Liver (tissue), 9 donors: ENCODE data around the gene PLA2G3. TPM values are rescaled to one million over a fixed set of nuclear protein-coding genes. Genes with fewer than 3 reads are reported as not detected.

ENCODE experiments used
- DNase-seq: peaks from one replicate; pipeline ENCODE4 v3.0.0-alpha.2; 2017; ENCODE audit warnings: low spot score
- H3K27ac ChIP-seq, 2 donors: one replicate each; pipeline ENCODE4 v1.7.0; 2013; ENCODE audit warnings: inconsistent platforms in 2 of 2, low read length in 2 of 2, control low read depth in 1 of 2, low read depth in 1 of 2, mild to moderate bottlenecking in 1 of 2
- H3K27me3 ChIP-seq, 4 donors: one replicate each; pipeline versions ENCODE4 v1.6.1 to v1.7.0; 2013; ENCODE audit warnings: low read length in 3 of 4, inconsistent platforms in 1 of 4, mild to moderate bottlenecking in 1 of 4, moderate library complexity in 1 of 4; ENCODE audit not compliant: control insufficient read depth in 4 of 4, insufficient read depth in 4 of 4
- H3K36me3 ChIP-seq, 4 donors: one replicate each; pipeline versions ENCODE4 v1.6.1 to v1.7.0; 2013; ENCODE audit warnings: low read length in 3 of 4, mild to moderate bottlenecking in 3 of 4, low read depth in 1 of 4, moderate library complexity in 1 of 4; ENCODE audit not compliant: control insufficient read depth in 4 of 4, insufficient read depth in 3 of 4
- H3K4me1 ChIP-seq, 4 donors: one replicate each; pipeline versions ENCODE4 v1.6.1 to v1.7.0; 2013; ENCODE audit warnings: low read length in 3 of 4, mild to moderate bottlenecking in 3 of 4, moderate library complexity in 1 of 4; ENCODE audit not compliant: control insufficient read depth in 4 of 4, insufficient read depth in 4 of 4
- H3K4me3 ChIP-seq, 3 donors: one replicate each; pipeline versions ENCODE4 v1.6.1 to v1.7.0; 2013; ENCODE audit warnings: low read length in 3 of 3, control low read depth in 1 of 3, low read depth in 1 of 3, mild to moderate bottlenecking in 1 of 3
- H3K9ac ChIP-seq, 2 donors: one replicate each; pipeline ENCODE4 v1.7.0; 2013; ENCODE audit warnings: low read length in 2 of 2, mild to moderate bottlenecking in 2 of 2, moderate library complexity in 2 of 2, control low read depth in 1 of 2, low read depth in 1 of 2
- H3K9me3 ChIP-seq, 4 donors: one replicate each; pipeline versions ENCODE4 v1.6.1 to v1.7.0; 2013; ENCODE audit warnings: low read length in 3 of 4; ENCODE audit not compliant: control insufficient read depth in 4 of 4
- ATF3 ChIP-seq: IDR thresholded peaks from 2 replicates; pipeline ENCODE4 v1.6.1; 2016; ENCODE audit warnings: antibody characterized with exemption
- FOXA1 ChIP-seq: IDR thresholded peaks from 2 replicates; pipeline ENCODE4 v1.6.1; 2016; ENCODE audit warnings: antibody characterized with exemption
- GABPA ChIP-seq, 2 donors: IDR thresholded peaks in 1 of 2; conservative IDR thresholded peaks in 1 of 2; 2 replicates each; pipeline ENCODE4 v1.6.1; 2016; ENCODE audit warnings: antibody characterized with exemption in 2 of 2, mild to moderate bottlenecking in 1 of 2, moderate library complexity in 1 of 2
- HNF4A ChIP-seq, 2 donors: conservative IDR thresholded peaks; 2 replicates each; pipeline ENCODE4 v1.6.1; 2016; ENCODE audit warnings: antibody characterized with exemption in 2 of 2, mild to moderate bottlenecking in 2 of 2
- HNF4G ChIP-seq: IDR thresholded peaks from 2 replicates; pipeline ENCODE4 v1.6.1; 2016; ENCODE audit warnings: antibody characterized with exemption
- JUND ChIP-seq, 2 donors: IDR thresholded peaks; 2 replicates each; pipeline ENCODE4 v1.6.1; 2016; ENCODE audit warnings: antibody characterized with exemption in 2 of 2
- NR2F2 ChIP-seq: IDR thresholded peaks from 2 replicates; pipeline ENCODE4 v1.6.1; 2016; ENCODE audit warnings: antibody characterized with exemption
- RAD21 ChIP-seq, 2 donors: IDR thresholded peaks; 2 replicates each; pipeline ENCODE4 v1.6.1; 2016; ENCODE audit warnings: antibody characterized with exemption in 2 of 2, mild to moderate bottlenecking in 2 of 2
- YY1 ChIP-seq: IDR thresholded peaks from 2 replicates; pipeline ENCODE4 v1.6.1; 2016; ENCODE audit warnings: antibody characterized with exemption, mild to moderate bottlenecking
- WGBS: extraction: QIAGEN DNeasy Blood & Tissue Kit; methylation state at CpG from one replicate; pipeline ENCODE4 v1.1.7; 2013; 5-methylcytosine and 5-hydroxymethylcytosine counted together
- polyA plus RNA-seq, 2 donors: library from polyadenylated mRNA; stranded (reverse) in 1 of 2; unstranded in 1 of 2; fragments of 200-250 nt in 1 of 2; fragments of >200 nt in 1 of 2; fragmentation: Nextera tagmentation in 1 of 2; extraction: Ambion mirVana in 1 of 2; gene quantifications; one replicate each; pipeline versions ENCODE4 v1.2.1 to v1.2.3, GENCODE V29; 2013 to 2015
- total RNA-seq, 2 donors: library from RNA; depleted of rRNA; stranded (reverse); fragments of >200 nt; gene quantifications; one replicate each; pipeline ENCODE4 v1.2.3, GENCODE V29; 2014
- TF ChIP-seq, protein P1 (sequence below): fragments of 150-350 bp; IDR thresholded peaks from 2 replicates; pipeline ENCODE4 v1.5.1; 2017; ENCODE audit warnings: improper control_type of control experiment, low read depth, low read length; ENCODE audit not compliant: missing input control
- TF ChIP-seq, protein P2 (sequence below): IDR thresholded peaks from 2 replicates; pipeline ENCODE4 v1.6.1; 2016; ENCODE audit warnings: antibody characterized with exemption
- donor health status: healthy.
- donor health status: healthy.
- donor health status: healthy.
- donor health status: healthy.
- donor health status: healthy.

The PLA2G3 gene
- total and polyA plus RNA-seq, 4 donors = not detected

DNA sequence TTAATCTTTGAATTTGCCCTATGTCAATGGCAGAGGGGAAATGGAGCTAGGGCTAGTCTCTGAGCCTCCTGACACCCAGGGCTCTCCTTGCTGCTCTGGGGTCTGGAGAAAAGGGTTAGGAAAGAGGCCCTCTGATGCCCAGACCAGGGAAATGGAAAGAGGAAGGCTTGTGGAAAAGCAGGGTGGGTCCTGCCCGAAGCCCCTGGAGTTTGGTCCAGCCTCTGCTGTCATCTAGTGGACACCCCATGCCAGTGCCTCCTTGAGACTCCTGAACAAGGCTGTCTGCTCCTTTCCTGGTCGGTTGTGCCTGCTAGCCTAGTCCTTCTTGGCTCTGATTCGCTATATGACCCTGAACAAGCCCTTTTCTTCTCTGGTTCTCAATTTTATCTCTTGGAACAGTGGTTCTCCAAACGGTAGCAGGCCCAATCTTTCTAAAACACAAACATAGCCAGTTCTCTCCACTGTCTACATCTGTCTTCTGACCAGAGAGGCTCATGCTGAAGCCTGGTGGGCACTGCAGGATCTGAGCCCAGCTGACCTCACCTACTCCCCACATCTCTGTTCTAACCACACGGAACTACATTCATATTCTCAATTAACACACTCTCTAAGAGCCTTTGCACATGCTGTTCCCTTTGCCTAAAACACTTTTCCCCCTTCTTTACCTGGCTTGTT is 8.8 kb upstream of the PLA2G3 start:
- no peak overlapping the region for H3K9ac ChIP-seq
- peak; percentile 79 to 89 for TF ChIP-seq RAD21 (IDR thresholded peaks at IDR 0.05)
- no peak for TF ChIP-seq HNF4G
- TF ChIP-seq, protein P1, sequence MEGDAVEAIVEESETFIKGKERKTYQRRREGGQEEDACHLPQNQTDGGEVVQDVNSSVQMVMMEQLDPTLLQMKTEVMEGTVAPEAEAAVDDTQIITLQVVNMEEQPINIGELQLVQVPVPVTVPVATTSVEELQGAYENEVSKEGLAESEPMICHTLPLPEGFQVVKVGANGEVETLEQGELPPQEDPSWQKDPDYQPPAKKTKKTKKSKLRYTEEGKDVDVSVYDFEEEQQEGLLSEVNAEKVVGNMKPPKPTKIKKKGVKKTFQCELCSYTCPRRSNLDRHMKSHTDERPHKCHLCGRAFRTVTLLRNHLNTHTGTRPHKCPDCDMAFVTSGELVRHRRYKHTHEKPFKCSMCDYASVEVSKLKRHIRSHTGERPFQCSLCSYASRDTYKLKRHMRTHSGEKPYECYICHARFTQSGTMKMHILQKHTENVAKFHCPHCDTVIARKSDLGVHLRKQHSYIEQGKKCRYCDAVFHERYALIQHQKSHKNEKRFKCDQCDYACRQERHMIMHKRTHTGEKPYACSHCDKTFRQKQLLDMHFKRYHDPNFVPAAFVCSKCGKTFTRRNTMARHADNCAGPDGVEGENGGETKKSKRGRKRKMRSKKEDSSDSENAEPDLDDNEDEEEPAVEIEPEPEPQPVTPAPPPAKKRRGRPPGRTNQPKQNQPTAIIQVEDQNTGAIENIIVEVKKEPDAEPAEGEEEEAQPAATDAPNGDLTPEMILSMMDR = peak; percentile 82
- H3K4me3 ChIP-seq = no peak overlapping the region
- no peak overlapping the region for H3K27ac ChIP-seq
- WGBS = 33% methylated on average over 5 of the region's 5 CpGs
- H3K36me3 ChIP-seq = no peaks in the 10 kb centered on the region
- peak; percentile 56 for DNase-seq
- H3K27me3 ChIP-seq = no peaks in the 10 kb centered on the region
- no peaks in the 10 kb centered on the region for H3K4me1 ChIP-seq
- H3K9me3 ChIP-seq = peaks cover 0 to 7% (median 2%) of the 10 kb centered on the region in 4 donors

DNA sequence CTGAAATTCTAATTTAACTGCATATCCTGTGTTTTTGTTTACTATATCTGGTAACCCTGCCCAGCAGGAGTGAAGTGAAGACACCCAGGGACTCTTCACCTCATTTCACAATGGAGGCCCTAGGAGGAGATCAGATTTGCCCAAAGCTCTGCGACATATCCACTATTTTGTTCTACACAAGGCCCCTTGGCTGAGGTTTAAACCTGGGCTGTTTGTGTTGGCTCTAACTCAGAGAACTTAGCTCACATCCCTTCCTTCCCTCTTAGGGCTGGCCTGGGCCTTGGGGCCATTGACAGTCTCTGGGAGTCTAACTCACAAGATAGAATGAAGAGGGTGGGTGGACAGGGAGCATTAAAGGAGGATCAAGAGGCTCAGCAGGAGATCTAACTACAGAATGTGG is 8.2 kb upstream of the PLA2G3 start:
- no peak for DNase-seq
- Histone ChIP-seq H3K9ac (no peak overlapping the region), H3K27ac (no peak overlapping the region), H3K9me3 (peaks cover 0 to 7% (median 2%) of the 10 kb centered on the region in 4 donors), H3K4me3 (no peak overlapping the region), H3K4me1 (no peaks in the 10 kb centered on the region), H3K36me3 (no peaks in the 10 kb centered on the region), H3K27me3 (no peaks in the 10 kb centered on the region)
- TF ChIP-seq YY1 (no peak), HNF4G (no peak), JUND (IDR thresholded peaks at IDR 0.05) (no peak), ATF3 (no peak), HNF4A (conservative IDR thresholded peaks at IDR 0.05) (no peak), FOXA1 (no peak), NR2F2 (no peak)
- TF ChIP-seq, protein P1 = no peak
- 83% methylated on average over 1 of the region's 1 CpG for WGBS

DNA sequence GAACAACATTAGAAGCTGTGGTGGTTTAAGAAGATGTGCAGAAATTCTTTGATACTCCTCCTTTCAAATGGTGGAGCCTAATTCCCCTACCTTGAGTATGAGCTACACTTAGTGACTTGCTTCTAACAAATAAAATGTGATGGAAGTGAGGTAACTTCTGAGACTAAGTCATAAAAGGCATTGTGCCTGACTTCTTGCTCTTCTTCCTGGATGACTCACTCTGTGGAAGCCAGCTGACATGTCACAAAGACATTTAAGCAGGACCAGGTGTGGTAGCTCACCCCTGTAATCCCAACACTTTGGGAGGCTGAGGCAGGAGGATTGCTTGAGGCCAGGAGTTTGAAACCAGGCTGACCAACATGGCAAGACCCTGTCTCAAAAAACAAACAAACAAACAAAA is 3.9 kb upstream of the PLA2G3 start:
- Histone ChIP-seq H3K4me3 (no peak overlapping the region), H3K9me3 (peaks cover 0 to 7% (median 2%) of the 10 kb centered on the region in 4 donors), H3K36me3 (no peaks in the 10 kb centered on the region), H3K27ac (no peak overlapping the region), H3K9ac (no peak overlapping the region), H3K4me1 (no peaks in the 10 kb centered on the region), H3K27me3 (no peaks in the 10 kb centered on the region)
- TF ChIP-seq GABPA (IDR thresholded peaks at IDR 0.05 in 1 of 2, conservative IDR thresholded peaks at IDR 0.05 in 1 of 2) = no peak
- no peak for TF ChIP-seq JUND (IDR thresholded peaks at IDR 0.05)
- no peak for TF ChIP-seq RAD21 (IDR thresholded peaks at IDR 0.05)
- TF ChIP-seq FOXA1 = no peak
- TF ChIP-seq, protein P2, sequence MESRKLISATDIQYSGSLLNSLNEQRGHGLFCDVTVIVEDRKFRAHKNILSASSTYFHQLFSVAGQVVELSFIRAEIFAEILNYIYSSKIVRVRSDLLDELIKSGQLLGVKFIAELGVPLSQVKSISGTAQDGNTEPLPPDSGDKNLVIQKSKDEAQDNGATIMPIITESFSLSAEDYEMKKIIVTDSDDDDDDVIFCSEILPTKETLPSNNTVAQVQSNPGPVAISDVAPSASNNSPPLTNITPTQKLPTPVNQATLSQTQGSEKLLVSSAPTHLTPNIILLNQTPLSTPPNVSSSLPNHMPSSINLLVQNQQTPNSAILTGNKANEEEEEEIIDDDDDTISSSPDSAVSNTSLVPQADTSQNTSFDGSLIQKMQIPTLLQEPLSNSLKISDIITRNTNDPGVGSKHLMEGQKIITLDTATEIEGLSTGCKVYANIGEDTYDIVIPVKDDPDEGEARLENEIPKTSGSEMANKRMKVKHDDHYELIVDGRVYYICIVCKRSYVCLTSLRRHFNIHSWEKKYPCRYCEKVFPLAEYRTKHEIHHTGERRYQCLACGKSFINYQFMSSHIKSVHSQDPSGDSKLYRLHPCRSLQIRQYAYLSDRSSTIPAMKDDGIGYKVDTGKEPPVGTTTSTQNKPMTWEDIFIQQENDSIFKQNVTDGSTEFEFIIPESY = no peak
- TF ChIP-seq ATF3 = no peak
- no peak for DNase-seq
